B cell (primary cell): ENCODE measurements around the gene CDNF. TPM values are rescaled to one million over a fixed set of nuclear protein-coding genes. Genes with fewer than 3 reads are reported as not detected.
"Not testable (repeated sequence)": the region's sequence is repeated elsewhere in the genome, so short reads cannot be mapped to it uniquely, and the experiment has no call there.

Experiments
- ATAC-seq: fragments of 200-7000 bp; cut with Tn5 transposase; one replicate; pipeline ENCODE4 v1.10.0; 2021; ENCODE audit warnings: low read depth, mild to moderate bottlenecking, moderate number of reproducible peaks, moderate library complexity
- CTCF ChIA-PET: fragments of 350-600 bp; sonication (Branson Sonifier 250); formaldehyde crosslinking; loops from one replicate; lab custom pipeline; 2021; ENCODE audit warnings: antibody characterized with exemption, inconsistent platforms; lab: Charles Lee
- POLR2A ChIA-PET: fragments of 350-600 bp; sonication (Branson Sonifier 250); formaldehyde crosslinking; loops from one replicate; lab custom pipeline; 2021; ENCODE audit warnings: antibody characterized with exemption; lab: Charles Lee
- DNase-seq: peaks from one replicate; pipeline ENCODE4 v3.0.0; 2013
- H2AFZ ChIP-seq: 2 replicates; pipeline ENCODE4 v1.6.1; 2012; ENCODE audit warnings: mild to moderate bottlenecking, low read depth, low read length; ENCODE audit not compliant: insufficient read depth, poor library complexity, severe bottlenecking
- H3K27ac ChIP-seq, 2 donors: 1 replicate in 1 of 2; 2 replicates in 1 of 2; pipeline ENCODE4 v1.5.1; 2012 to 2013; ENCODE audit warnings: low read length in 2 of 2, mild to moderate bottlenecking in 2 of 2, moderate library complexity in 1 of 2
- H3K27me3 ChIP-seq, 4 experiments: fragments of 200-600 bp in 1 of 4; sonication (generic) in 1 of 4; replicated peaks in 1 of 4; 1 replicate in 2 of 4; 2 replicates in 2 of 4; pipeline versions ENCODE4 v1.6.1 to v1.7.0; 2013 to 2016; ENCODE audit warnings: low read length in 3 of 4, mild to moderate bottlenecking in 2 of 4, mixed read lengths in 1 of 4, moderate library complexity in 1 of 4; ENCODE audit not compliant: insufficient read depth in 4 of 4, control insufficient read depth in 3 of 4; ENCODE audit errors: control extremely low read depth in 1 of 4
- H3K36me3 ChIP-seq, 2 experiments: replicated peaks in 1 of 2; 1 replicate in 1 of 2; 2 replicates in 1 of 2; pipeline versions ENCODE4 v1.6.1 to v1.7.1; 2013; ENCODE audit warnings: low read length in 1 of 2; ENCODE audit not compliant: insufficient read depth in 2 of 2, control insufficient read depth in 1 of 2; ENCODE audit errors: control extremely low read depth in 1 of 2, extremely low read depth in 1 of 2
- H3K4me1 ChIP-seq, 2 donors: fragments of 200-600 bp in 1 of 2; sonication (generic) in 1 of 2; 1 replicate in 1 of 2; 2 replicates in 1 of 2; pipeline versions ENCODE4 v1.5.1 to v1.6.1; 2013 to 2017; ENCODE audit warnings: low read length in 2 of 2; ENCODE audit not compliant: control insufficient read depth in 2 of 2, insufficient read depth in 2 of 2
- H3K4me2 ChIP-seq: replicated peaks from 2 replicates; pipeline ENCODE3; 2012; ENCODE audit warnings: mild to moderate bottlenecking, low read depth, low read length; ENCODE audit not compliant: poor library complexity, severe bottlenecking
- H3K4me3 ChIP-seq, 5 experiments: fragments of 200-600 bp in 1 of 5; sonication (generic) in 1 of 5; 1 replicate in 3 of 5; 2 replicates in 2 of 5; pipeline versions ENCODE4 v1.5.1 to v1.7.0; 2011 to 2016; ENCODE audit warnings: low read length in 4 of 5, mild to moderate bottlenecking in 4 of 5, low read depth in 2 of 5, control low read depth in 1 of 5, moderate library complexity in 1 of 5; ENCODE audit not compliant: insufficient read depth in 1 of 5; ENCODE audit errors: control extremely low read depth in 1 of 5, extremely low read depth in 1 of 5
- H3K79me2 ChIP-seq: fragments of 200-600 bp; sonication (generic); one replicate; pipeline ENCODE4 v1.6.0; 2016; ENCODE audit warnings: low read length; ENCODE audit not compliant: control insufficient read depth, insufficient read depth
- H3K9ac ChIP-seq: fragments of 200-600 bp; sonication (generic); 2 replicates; pipeline ENCODE4 v1.6.1; 2017; ENCODE audit warnings: mild to moderate bottlenecking, low read length, moderate library complexity
- H3K9me3 ChIP-seq, 3 donors: one replicate each; pipeline versions ENCODE4 v1.6.1 to v1.7.1; 2013; ENCODE audit warnings: low read length in 2 of 3; ENCODE audit not compliant: control insufficient read depth in 2 of 3, insufficient read depth in 1 of 3; ENCODE audit errors: control extremely low read depth in 1 of 3
- H4K20me1 ChIP-seq: 2 replicates; pipeline ENCODE4 v1.6.0; 2012; ENCODE audit warnings: mild to moderate bottlenecking, low read length; ENCODE audit not compliant: insufficient read depth, control insufficient read depth, poor library complexity, severe bottlenecking
- H3K27ac Mint-ChIP-seq: one replicate; pipeline ENCODE4 v1.8.0; 2021; ENCODE audit warnings: mixed read lengths
- H3K27me3 Mint-ChIP-seq: one replicate; pipeline ENCODE4 v1.8.0; 2021; ENCODE audit warnings: mixed read lengths
- H3K4me1 Mint-ChIP-seq: one replicate; pipeline ENCODE4 v1.8.0; 2021; ENCODE audit warnings: mixed read lengths
- H3K4me3 Mint-ChIP-seq: one replicate; pipeline ENCODE4 v1.8.0; 2021; ENCODE audit warnings: mixed read lengths
- H3K9me3 Mint-ChIP-seq: one replicate; pipeline ENCODE4 v1.8.0; 2022; ENCODE audit warnings: mixed read lengths; ENCODE audit not compliant: insufficient read depth
- EZH2 ChIP-seq: IDR thresholded peaks from 2 replicates; pipeline ENCODE4 v1.6.1; 2012; ENCODE audit warnings: borderline replicate concordance, low read depth, mild to moderate bottlenecking, moderate library complexity, low read length; ENCODE audit not compliant: insufficient read depth, poor library complexity, severe bottlenecking
- WGBS: methylation state at CpG from one replicate; pipeline ENCODE4 v1.1.5; 2013; ENCODE audit warnings: missing lambda C conversion rate; ENCODE audit not compliant: insufficient coverage; 5-methylcytosine and 5-hydroxymethylcytosine counted together
- intact Hi-C: fragments of 100-400 bp; cut with micrococcal nuclease; formaldehyde crosslinking; loops from one replicate; pipeline ENCODE4 v1.10.0; 2022
- polyA plus RNA-seq: library from polyadenylated mRNA; depleted of rRNA; stranded (reverse); fragments of >200 nt; gene quantifications from 2 replicates; pipeline ENCODE4 v1.2.3, GENCODE V29; 2012
- total RNA-seq, 2 donors: library from RNA; stranded (reverse); fragments of 120-200 nt in 1 of 2; gene quantifications; 1 replicate in 1 of 2; 2 replicates in 1 of 2; pipeline versions ENCODE4 v1.2.3 to v1.2.4, GENCODE V29; 2013 to 2022
- TF ChIP-seq, protein P1 (sequence below): fragments of 200-600 bp; IDR thresholded peaks from one replicate; pipeline ENCODE4 v1.8.0; 2022; ENCODE audit warnings: antibody characterized with exemption, mild to moderate bottlenecking

The CDNF gene
- total and polyA plus RNA-seq, 2 donors (not counting 1 experiment from before 2014, with no cell fraction given), result 1.4 to 1.8 TPM

DNA sequence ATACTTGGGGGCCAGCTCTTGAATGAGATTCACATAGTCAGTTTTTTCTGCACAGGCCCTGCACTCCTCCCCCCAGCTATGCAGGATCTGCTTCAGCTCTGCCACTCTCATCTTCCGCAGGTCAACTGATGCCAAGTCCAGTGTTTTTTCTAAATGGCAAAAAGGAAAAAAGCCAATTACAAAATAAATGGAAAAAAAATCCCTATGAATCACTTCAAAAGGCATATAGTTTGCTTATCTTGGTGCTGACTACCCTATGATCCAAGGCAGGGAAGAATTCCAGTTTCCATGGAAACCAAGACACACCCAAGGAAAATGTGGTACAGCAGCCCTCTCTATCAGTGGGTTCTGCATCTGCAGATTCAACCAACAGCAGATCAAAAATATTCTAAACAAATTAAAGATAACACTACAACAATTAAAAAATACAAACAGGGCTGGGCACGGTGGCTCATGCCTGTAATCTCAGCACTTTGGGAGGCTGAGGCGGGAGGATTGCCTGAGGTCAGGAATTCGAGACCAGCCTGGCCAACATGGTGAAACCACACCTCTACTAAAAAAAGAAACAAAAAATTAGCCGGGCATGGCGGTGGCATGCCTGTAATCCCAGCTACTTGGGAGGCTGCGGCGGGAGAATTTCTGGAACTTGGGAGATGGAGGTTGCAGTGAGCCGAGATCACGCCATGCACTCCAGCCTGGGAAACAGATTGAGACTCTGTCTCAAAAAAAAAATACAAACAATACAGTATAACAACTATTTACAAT, 17.6 kb downstream of the CDNF start:
- Histone ChIP-seq H3K4me2 (no peak overlapping the region), H3K79me2 (no peaks in the 10 kb centered on the region), H3K27me3 (no peaks in the 10 kb centered on the region), H2AFZ (peak overlapping the region; percentile 19), H3K36me3 (no peaks in the 10 kb centered on the region), H3K9me3 (peaks cover 0 to 7% (median 0%) of the 10 kb centered on the region in 3 donors), H3K9ac (no peak overlapping the region), H3K27ac (no peak overlapping the region), H4K20me1 (no peaks in the 10 kb centered on the region), H3K4me3 (no peak overlapping the region), H3K4me1 (peaks cover 10% of the 10 kb centered on the region in 2 donors)
- Mint-ChIP-seq H3K27me3 (no peaks in the 10 kb centered on the region), H3K4me3 (no peak overlapping the region), H3K4me1 (peaks cover 20% of the 10 kb centered on the region), H3K27ac (peak overlapping the region; percentile 18), H3K9me3 (no peaks in the 10 kb centered on the region)
- DNase-seq (no peak), ATAC-seq (no peak)
- CTCF ChIA-PET, result interaction anchor here (0.5 to 2.6 kb wide), 5 partner anchors 32 to 291 kb away, joined by 3 to 9 read pairs (median 3); no protein-coding TSS in a partner anchor
- intact Hi-C loops, result loop anchor here (5.0 kb wide), 1 partner anchor 163 kb away; no protein-coding TSS in a partner anchor
- WGBS, result 100% methylated on average over 2 of the region's 10 CpGs
- POLR2A ChIA-PET, result no interaction called here
- TF ChIP-seq, protein P1, sequence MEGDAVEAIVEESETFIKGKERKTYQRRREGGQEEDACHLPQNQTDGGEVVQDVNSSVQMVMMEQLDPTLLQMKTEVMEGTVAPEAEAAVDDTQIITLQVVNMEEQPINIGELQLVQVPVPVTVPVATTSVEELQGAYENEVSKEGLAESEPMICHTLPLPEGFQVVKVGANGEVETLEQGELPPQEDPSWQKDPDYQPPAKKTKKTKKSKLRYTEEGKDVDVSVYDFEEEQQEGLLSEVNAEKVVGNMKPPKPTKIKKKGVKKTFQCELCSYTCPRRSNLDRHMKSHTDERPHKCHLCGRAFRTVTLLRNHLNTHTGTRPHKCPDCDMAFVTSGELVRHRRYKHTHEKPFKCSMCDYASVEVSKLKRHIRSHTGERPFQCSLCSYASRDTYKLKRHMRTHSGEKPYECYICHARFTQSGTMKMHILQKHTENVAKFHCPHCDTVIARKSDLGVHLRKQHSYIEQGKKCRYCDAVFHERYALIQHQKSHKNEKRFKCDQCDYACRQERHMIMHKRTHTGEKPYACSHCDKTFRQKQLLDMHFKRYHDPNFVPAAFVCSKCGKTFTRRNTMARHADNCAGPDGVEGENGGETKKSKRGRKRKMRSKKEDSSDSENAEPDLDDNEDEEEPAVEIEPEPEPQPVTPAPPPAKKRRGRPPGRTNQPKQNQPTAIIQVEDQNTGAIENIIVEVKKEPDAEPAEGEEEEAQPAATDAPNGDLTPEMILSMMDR, result no peak
- TF ChIP-seq EZH2, result no peak

DNA sequence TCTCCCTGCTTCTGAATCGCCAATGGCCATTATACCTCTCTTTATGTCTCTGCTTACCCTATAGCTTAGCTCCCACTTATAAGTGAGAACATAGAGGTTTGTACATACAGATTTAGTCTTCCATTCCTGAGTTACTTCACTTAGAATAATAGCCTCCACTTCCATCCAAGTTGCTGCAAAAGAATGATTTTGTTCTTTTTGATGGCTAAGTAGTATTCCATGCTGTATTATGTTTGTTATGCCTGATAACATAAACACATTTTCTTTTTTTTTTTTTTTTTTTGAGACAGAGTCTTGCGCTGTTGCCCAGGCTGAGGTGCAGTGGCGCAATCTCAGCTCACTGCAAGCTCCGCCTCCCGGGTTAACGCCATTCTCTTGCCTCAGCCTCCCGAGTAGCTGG, 21.1 kb downstream of the CDNF start:
- H3K9me3 ChIP-seq, ATAC-seq, H3K9ac ChIP-seq, H3K27ac Mint-ChIP-seq, H3K4me3 Mint-ChIP-seq, POLR2A ChIA-PET, H3K79me2 ChIP-seq, H3K4me2 ChIP-seq, H3K27me3 Mint-ChIP-seq, H3K27ac ChIP-seq, H3K4me1 ChIP-seq, H3K36me3 ChIP-seq, H2AFZ ChIP-seq, H3K4me3 ChIP-seq, H3K27me3 ChIP-seq, H3K9me3 Mint-ChIP-seq, H4K20me1 ChIP-seq, intact Hi-C loops, DNase-seq: not testable (repeated sequence)
- CTCF ChIA-PET, result interaction anchor here (0.7 kb wide), 1 partner anchor 153 kb away, joined by 3 read pairs; no protein-coding TSS in a partner anchor
- WGBS, result no CpG with 5 or more reads among the region's 7 CpGs
- H3K4me1 Mint-ChIP-seq, result peaks cover 14% of the 10 kb centered on the region
